Posterior vena cava (tissue), 2 donors: ENCODE data around the gene VIM. TPM values are rescaled to one million over a fixed set of nuclear protein-coding genes. Genes with fewer than 3 reads are reported as not detected.
"Not testable (repeated sequence)": the region's sequence is repeated elsewhere in the genome, so short reads cannot be mapped to it uniquely, and the experiment has no call there.

Experiments used
- DNase-seq: peaks from one replicate; pipeline ENCODE4 v3.0.0-alpha.2; 2020; ENCODE audit warnings: low spot score
- intact Hi-C, 2 donors: fragments of 100-400 bp; cut with DNase I; formaldehyde crosslinking; loops; one replicate each; pipeline versions ENCODE4 v1.14.1 to v1.14.2; 2022 to 2023
- total RNA-seq, 2 donors: library from RNA; stranded (reverse); fragmentation: NEBNext Ultra II Directional; extraction: Animal tissue kit (Norgen Biotek cat#: 25700); gene quantifications; one replicate each; pipeline ENCODE4 v1.2.1, GENCODE V29; 2021
- donor health status: DM: yes; HTN: yes; CAD: no.
- donor health status: DM: yes; HTN: yes; CAD: no.

The VIM gene
- total RNA-seq, 2 donors from 2014 or later, result 2,278 to 2,643 TPM

DNA sequence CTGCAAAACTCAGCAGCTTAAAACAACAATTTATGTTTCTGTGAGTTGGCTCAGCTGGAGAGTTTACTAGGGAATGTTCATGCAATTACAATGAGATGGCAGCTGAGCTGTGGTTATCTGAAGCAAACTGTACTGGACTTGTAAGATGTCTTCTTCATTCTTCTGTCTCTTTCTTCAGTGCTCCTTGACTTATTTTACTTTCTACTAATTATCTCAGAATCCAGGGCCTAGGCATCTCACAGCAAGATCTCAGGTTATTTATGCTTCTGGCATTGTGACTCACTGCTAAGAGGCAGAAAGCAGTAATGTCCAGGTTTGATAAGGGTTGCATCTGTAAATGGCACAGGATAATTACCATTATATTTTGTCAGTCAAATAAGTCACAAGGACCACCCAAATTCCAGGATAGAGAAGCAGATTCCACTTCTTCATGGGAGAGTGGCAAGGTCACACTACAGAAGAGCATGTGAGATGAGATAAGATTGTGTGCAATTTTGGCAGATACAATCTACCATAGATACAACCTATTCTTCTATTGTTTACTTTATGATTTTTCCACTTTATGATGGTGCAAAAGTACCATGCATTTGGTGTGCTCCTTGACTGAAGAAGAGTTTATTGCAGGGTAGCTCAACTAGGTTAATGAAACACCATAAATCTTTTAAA, 16.8 kb downstream of the VIM start:
- DNase-seq, result no peak
- intact Hi-C loops, result loop anchor here in 1 of 2 donors (5.0 kb wide), 1 partner anchor 398 kb away; no protein-coding TSS in a partner anchor

GRCh38 chr10:17247210-17247609, 19.2 kb downstream of the VIM start:
- intact Hi-C loops, result no loop called here
- DNase-seq, result no peak

GRCh38 chr10:17248964-17249363, 20.9 kb downstream of the VIM start:
- intact Hi-C loops, result no loop called here
- no peak for DNase-seq

DNA sequence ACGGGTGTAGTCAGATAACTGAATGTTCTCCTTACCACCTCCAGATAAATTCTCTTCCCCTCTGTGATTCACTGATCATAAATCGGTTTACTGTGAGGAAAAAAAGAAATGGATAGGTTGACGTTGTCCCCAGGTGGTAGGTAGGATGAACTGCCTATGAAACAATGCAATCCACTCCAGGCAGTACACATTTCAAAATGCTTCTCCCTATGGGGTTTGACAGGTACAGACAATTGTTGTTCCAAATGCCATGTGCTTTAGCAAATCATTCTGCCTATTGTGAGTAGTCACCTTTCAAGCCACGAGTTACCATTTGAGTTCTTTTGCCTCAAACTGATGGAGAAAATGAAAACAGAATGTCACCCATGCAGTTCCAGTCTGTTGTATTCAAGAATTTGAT, 21.8 kb downstream of the VIM start:
- intact Hi-C loops, result no loop called here
- no peak for DNase-seq

DNA sequence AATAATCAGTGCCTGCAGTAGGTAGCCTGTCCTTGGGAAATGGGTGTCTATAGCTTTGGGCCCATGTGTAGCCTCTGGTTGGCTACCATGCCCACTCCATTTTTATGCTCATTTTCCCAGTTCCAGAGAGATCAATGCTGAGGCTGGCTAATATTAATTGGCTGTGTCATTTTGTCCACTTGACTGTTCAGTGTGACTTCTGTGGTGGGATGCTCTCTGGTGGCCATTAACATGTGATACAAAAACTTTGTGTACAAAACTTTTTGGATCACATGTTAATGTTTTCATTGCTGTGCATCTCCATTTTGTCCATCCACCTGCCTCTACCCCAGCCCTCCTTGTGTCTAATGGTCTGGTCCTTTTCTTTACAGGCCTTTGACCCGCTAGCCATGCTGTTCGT, 22.7 kb downstream of the VIM start:
- intact Hi-C loops, result no loop called here
- no peak for DNase-seq

DNA sequence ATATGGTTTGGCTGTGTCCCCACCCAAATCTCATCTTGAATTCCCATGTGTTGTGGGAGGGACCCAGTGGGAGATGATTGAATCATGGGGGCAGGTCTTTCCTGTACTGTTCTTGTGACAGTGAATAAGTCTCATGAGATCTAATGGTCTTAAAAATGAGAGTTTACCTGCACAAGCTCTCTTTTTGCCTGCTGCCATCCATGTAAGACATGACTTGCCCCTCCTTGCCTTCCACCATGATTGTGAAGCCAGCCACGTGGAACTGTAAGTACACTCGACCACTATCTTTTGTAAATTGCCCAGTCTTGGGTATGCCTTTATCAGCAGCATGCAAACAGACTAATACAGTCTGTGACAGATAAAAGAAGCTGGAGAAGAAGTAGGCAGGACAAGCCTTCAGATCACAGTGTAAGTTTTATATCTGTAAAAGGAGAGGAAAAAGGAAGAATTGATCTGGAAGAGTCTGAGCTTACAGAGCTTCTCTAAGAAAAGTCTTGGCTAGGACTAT, 26.6 kb downstream of the VIM start:
- not testable (repeated sequence) for DNase-seq
- intact Hi-C loops, result loop anchor here (5.0 kb wide), 1 partner anchor 412 kb away; no protein-coding TSS in a partner anchor

- intact Hi-C loops, result loop anchor here (5.0 kb wide), 1 partner anchor 413 kb away; no protein-coding TSS in a partner anchor
Observed at GRCh38 chr10:17255512-17255911, 27.5 kb downstream of the VIM start.

DNA sequence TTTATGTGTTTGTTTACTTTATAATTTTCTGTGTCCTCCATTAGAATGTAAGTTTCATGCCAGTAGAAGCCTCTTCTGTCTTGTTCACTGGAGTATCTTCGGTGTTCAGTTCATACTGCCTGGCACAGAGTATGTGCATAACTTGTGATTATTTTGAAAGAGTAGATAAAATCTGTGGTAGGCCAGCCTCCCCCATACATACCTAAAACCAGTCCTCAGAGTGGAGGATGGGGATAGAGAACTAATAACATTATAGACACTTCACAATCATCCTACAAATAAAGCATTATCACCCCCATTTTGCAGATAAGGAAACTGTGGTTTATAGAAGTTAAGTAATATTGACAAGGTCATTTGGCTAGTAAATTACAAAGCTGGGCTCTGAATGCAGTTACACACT, 28.0 kb downstream of the VIM start:
- no peak for DNase-seq
- intact Hi-C loops, result loop anchor here (5.0 kb wide), 1 partner anchor 414 kb away; no protein-coding TSS in a partner anchor

More at GRCh38 chr10:17255512-17255911, 27.5 kb downstream of the VIM start:
- no peak for DNase-seq

GRCh38 chr10:17256627-17257026, 28.6 kb downstream of the VIM start:
- intact Hi-C loops, result loop anchor here (5.0 kb wide), 1 partner anchor 414 kb away; no protein-coding TSS in a partner anchor
- DNase-seq, result no peak

- DNase-seq, result no peak
Observed at GRCh38 chr10:17257466-17258321, 29.7 kb downstream of the VIM start.

DNA sequence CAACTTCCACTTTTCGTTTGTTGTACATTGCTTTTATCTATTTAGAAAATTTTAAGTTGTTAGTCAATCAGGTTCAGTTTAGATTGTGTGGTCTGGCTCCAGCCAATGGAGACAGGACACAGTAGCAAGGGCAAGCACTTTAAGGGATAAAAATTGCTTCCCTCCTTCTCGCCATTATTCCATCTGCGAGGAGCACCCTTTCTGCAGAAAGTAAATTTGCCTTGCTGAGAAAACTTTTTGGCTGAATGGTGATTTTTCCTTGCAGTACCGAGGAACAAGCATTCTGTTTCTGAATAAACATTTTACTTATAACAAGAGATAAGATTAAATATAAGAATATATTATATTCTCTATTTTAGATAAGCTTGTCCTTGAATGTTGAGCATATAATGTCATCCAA, 34.5 kb downstream of the VIM start:
- DNase-seq, result no peak
- intact Hi-C loops, result no loop called here

More at GRCh38 chr10:17257466-17258321, 29.7 kb downstream of the VIM start:
- intact Hi-C loops, result loop anchor here (5.0 kb wide), 1 partner anchor 415 kb away; no protein-coding TSS in a partner anchor

DNA sequence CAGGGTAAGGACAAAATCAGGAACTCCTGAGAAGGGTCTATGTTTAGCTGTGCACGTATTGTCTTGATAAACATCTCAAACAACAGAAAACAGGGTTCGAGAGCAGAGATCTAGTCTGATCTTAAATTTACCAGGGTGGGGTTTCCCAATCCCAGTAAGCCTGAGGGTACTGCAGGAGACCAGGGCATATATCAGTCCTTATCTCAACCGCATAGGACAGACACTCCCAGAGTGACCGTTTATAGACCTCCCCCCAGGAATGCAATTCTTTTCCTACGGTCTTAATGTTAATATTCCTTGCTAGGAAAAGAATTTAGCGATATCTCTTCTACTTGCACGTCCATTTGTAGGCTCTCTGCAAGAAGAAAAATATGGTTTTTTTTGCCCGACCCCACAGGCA, 35.5 kb downstream of the VIM start:
- no peak for DNase-seq
- intact Hi-C loops, result no loop called here

GRCh38 chr10:17265468-17265867, 37.4 kb downstream of the VIM start:
- intact Hi-C loops, result no loop called here
- DNase-seq, result no peak

- intact Hi-C loops, DNase-seq: not testable (repeated sequence)
Observed at GRCh38 chr10:17266549-17266948, 38.5 kb downstream of the VIM start.

GRCh38 chr10:17272648-17273047, 44.6 kb downstream of the VIM start:
- DNase-seq, result no peak
- intact Hi-C loops, result no loop called here

DNA sequence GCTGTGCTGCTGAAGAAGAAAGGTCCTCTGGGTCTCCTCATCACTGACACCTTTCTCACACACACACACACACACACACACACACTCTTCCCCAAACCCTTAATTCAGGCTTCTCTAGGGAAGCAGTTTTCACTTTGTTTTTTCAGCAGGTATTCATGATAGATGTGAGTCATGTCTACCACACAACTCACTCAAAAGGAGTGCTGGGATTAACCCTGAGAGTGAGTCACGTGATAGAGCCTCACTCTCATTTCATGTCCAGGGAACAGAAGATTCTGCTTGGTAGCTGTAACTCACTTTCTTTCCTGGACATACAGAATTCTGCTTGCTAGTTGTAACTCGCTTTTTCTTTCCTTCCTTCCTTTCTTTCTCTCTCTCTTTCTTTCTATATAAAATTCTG, 45.4 kb downstream of the VIM start:
- intact Hi-C loops, result no loop called here
- no peak for DNase-seq

DNA sequence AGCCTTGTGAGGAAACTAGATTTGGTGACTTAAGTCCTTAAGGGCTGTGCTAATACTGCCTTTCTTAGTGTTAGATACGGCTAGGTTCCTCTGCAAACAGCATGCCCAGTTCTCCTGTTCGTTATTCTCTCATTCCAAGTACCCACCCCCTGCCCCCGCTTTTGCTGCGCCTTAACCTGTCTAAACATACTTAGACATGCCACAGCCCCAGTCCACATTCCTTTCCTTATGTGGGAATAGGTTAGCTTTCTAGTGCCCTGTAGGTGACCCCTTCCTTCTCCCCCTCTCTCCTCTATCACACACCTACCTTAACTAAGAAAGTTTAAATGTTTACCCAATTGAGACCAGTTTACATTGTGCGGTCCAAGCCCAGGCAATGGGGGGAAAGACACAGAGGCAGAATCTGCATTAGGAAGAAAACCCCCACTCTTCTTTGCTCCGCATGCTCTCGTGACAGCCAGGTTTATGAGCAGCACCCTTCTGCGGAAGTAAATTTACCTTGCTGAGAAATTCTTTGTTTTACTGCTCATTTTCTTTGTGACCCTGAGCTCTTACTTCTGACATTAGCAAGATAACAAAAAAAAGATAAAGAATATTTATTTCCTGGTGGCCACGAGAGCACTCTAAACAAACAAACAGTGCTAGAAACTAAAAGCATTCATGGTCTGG, 48.8 kb downstream of the VIM start:
- intact Hi-C loops, result no loop called here
- DNase-seq, result no peak

DNA sequence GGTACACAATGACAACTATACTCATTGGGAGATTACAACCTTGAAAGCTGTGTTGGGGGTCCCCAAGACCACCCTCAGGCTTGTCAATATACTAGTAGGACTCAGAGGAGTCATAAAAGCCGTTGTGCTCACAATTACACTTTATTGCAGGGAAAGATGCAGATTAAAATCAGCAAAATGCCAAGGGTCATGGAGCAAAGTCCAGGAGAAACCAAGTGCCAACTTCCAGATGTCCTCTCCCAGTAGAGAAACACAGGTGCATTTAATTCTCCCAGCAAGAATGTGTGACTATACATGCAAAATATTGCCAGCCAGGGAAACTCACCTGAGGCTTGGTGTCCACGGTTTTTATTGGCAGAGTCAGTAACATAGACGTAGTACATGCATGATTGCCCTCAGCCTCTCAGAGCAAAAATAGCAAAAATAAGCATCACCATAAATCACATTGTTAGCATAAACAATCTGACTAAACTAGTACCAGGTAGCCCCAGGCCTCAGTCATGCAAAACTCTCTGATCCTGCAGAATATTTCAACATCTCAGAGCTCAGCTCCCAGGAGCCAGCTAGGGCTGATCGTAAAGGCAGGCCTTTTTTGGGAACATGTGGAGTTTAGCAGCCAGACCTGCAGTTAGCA, 50.7 kb downstream of the VIM start:
- intact Hi-C loops, result no loop called here
- DNase-seq, result no peak

DNA sequence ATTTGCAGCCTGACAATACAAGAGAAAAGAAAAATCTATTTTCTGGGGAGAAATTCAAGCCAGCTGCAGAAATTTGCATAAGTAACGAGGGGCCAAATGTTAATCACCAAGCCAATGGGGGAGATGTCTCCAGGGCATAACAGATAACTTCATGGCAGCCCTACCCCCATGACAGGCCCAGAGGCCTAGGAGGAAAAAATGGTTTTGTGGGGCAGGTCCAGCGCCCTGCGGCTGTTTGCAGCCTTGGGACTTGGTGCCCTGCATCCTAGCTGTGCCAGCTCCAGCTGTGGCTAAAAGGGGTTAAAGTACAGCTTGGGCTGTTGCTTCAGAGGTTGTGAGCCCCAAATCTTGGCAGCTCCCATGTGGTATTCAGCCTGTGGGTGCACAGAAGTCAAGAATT, 54.3 kb downstream of the VIM start:
- no peak for DNase-seq
- intact Hi-C loops, result no loop called here
